22Rv1 (cell line): ENCODE data around the gene GTF2A1L.
A peak's percentile ranks its signal among the peaks of the same experiment; 100 is the strongest.

Experiments used
- ZFX ChIP-seq: fragments of 450-650 bp; IDR thresholded peaks from 2 replicates; pipeline ENCODE4 v1.6.1; 2017; ENCODE audit warnings: antibody characterized with exemption, borderline replicate concordance
- TF ChIP-seq, protein P1 (sequence below): fragments of 450-650 bp; IDR thresholded peaks from 2 replicates; pipeline ENCODE4 v1.5.1; 2017; ENCODE audit warnings: mild to moderate bottlenecking

DNA sequence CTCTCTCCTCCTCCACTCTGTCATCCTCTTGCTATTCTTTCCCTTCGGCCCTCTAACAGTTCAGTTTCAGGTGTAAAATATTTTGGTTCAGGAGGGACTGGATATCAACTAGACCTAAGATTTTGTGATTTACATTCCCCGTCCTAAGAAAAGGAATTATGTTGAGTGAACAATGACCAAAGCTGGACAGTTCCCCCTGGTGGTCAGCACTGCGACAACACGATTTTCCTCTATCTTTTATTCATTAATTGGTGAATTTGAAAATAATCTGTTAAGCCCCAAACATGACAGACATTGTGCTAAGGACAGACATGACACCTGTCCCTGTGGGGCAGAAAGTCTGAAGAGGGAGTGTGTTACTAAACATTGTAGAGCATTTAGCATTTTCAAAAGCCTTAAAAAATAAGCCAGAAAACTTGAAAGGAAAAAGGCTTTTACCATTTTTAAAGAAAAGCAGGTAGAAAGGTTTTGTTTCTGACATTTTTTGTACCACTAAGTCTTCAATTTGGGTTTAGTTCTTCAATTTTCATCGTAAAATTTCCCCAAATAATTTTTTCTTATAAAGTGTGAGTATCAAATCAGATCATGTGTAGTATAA is 28.4 kb upstream of the GTF2A1L start:
- no peak for TF ChIP-seq ZFX
- TF ChIP-seq, protein P1, sequence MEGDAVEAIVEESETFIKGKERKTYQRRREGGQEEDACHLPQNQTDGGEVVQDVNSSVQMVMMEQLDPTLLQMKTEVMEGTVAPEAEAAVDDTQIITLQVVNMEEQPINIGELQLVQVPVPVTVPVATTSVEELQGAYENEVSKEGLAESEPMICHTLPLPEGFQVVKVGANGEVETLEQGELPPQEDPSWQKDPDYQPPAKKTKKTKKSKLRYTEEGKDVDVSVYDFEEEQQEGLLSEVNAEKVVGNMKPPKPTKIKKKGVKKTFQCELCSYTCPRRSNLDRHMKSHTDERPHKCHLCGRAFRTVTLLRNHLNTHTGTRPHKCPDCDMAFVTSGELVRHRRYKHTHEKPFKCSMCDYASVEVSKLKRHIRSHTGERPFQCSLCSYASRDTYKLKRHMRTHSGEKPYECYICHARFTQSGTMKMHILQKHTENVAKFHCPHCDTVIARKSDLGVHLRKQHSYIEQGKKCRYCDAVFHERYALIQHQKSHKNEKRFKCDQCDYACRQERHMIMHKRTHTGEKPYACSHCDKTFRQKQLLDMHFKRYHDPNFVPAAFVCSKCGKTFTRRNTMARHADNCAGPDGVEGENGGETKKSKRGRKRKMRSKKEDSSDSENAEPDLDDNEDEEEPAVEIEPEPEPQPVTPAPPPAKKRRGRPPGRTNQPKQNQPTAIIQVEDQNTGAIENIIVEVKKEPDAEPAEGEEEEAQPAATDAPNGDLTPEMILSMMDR = peak; percentile 64
